A549 treated with CpdA at 1 μM for 4 hours (cell line): ENCODE measurements around the gene JUP. TPM values are rescaled to one million over a fixed set of nuclear protein-coding genes. Genes with fewer than 3 reads are reported as not detected.

ENCODE experiments used
- total RNA-seq: library from RNA; stranded (reverse); fragments of 200-300 nt; extraction: Qiagen RNA extraction; gene quantifications from 5 replicates; pipeline ENCODE4 v1.2.3, GENCODE V29; 2022; ENCODE audit warnings: low read depth

The JUP gene
- total RNA-seq: 84.4 to 128 TPM (median 119 TPM) in 5 replicates

GRCh38 chr17:41786227-41787020 lies at the start of gene JUP:
Gene JUP, minus strand, starts transcription at chr17:41786711. Its CDS starts 14,857 bp downstream, at chr17:41771854.

GRCh38 chr17:41835800-41836549 lies 49.5 kb upstream of the JUP start, which contains the start of gene NT5C3B:
Gene NT5C3B, minus strand, starts transcription at chr17:41836232. Its CDS starts 39 bp downstream, at chr17:41836193.

DNA sequence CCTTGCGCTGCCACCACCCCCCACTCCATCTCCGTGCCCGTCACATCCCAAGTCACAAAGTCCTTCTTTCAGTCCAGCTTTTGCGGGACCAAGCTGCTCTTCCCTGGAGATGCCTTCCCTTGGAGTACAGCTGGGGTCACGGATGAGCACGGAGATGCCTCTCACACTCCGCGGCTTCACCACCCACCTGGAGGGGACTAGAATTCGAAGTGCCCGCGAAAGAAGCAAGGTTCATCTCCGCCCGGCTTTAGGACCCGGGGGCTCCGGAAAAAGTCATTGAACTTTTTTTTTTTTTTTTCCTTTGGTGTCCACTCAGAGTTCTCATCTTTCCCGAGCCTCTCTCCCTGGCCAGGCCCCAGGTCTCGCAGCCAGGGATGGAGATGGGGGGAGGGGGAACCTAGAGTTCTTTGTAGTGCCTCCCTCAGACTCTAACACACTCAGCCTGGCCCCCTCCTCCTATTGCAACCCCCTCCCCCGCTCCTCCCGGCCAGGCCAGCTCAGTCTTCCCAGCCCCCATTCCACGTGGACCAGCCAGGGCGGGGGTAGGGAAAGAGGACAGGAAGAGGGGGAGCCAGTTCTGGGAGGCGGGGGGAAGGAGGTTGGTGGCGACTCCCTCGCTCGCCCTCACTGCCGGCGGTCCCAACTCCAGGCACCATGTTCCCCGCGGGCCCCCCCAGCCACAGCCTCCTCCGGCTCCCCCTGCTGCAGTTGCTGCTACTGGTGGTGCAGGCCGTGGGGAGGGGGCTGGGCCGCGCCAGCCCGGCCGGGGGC lies 26.1 kb upstream of the JUP start, which contains the start of gene FKBP10:
Gene FKBP10 (plus strand): TSS at position 624 of the 771 bp plus-strand sequence. CDS start 31 bp downstream, at position 655.

DNA sequence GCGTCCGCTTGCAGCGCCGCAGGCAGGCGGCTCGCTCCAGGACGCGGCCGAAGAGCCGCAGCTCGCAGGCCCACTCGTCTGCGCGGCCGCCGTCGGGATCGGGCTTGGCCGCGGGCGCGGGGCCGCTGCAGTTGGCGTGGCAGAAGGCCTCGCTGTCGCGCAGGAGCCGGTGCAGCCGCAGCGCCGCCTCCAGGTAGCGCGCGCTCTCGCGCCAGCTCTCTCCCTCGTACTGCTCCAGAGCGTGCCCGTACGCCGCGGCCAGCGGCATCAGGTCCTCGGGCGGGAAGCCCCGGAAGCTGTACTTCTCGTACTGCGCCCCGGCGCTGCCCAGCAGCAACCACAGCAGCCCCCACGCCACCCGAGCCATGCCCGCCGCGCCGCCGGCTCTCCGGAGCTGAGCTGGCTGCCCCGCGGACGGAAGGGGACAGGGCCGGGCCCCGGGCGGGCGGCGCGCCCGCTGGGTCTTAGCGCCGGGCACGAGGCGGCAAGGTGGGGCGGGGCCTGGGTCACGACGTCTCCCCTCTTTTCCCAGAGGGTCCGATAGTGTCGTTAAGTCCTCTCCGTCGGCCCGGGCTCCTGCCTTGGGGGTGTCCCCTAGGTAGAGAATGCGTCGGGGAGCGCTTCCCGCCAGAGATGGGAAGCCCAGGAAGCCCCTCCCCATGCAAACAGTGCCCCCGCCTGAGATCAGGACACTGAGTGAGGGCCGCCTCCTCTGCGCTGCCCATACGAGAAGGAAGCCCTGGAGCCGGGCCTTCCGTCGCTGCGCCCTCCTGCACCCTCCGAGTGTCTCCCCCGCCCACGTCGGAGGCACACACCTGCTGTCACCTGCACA lies 25.3 kb upstream of the JUP start, which contains the start of gene P3H4:
Gene P3H4 (minus strand): TSS at position 401 of the 832 bp plus-strand sequence. CDS start 34 bp downstream, at position 367.

GRCh38 chr17:41734139-41734948 lies 52.2 kb downstream of the JUP start, which contains the start of gene HAP1:
Gene HAP1, minus strand, starts transcription at chr17:41734643. Its CDS starts 9 bp downstream, at chr17:41734634.

DNA sequence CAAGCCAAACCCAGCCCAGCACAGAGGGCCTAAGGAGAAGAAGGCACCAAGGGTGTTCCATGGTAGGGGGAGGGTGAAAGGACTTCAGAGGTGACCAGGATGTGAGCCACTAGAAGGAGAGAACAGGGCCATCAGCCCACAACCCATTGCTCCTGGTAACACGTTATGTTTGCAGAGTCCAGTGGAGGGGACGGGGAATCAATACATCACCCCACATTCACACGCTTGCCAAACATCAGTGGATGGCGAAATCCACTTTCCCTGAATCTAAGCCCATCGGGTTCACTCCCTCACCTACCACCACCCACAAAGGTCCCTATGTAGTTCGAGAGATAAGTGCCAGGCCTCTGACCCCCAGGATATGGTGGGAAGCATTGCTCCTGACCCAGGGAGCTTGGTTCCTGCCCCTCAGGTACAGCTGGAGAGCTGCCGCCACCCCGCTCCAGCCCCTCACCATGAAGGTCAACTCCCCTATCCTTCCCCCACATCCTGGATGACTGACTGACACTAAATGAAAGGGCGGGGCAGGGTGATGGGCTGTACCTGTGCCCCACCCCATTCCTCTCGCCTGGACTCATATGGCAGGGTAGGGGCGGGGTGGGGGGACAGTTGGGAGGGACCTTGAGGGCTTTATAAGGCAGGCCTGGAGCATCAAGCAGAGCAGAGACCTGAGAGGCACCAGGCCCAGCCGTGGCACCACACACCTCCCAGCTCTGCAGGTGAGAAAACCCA lies 74.7 kb downstream of the JUP start, which contains the start of gene GAST:
Gene GAST (plus strand): TSS at position 663 of the 732 bp plus-strand sequence. CDS start 3,106 bp downstream, outside the sequence.

Other genes with a start within 250 kb of the JUP start
- not detected in 5 replicates for gene KRT9, start 214.7 kb downstream of the JUP start, total RNA-seq
- gene KRT14, start 199.8 kb downstream of the JUP start, total RNA-seq: 0.14 to 0.30 TPM (median 0.16 TPM) in 3 of 5 replicates, not detected in the others
- 0.43 to 0.96 TPM (median 0.73 TPM) in 5 replicates for gene KRT16, start 173.9 kb downstream of the JUP start, total RNA-seq
- 0.77 to 1.2 TPM (median 1.1 TPM) in 5 replicates for gene KRT17, start 162.1 kb downstream of the JUP start, total RNA-seq
- 1,218 to 1,665 TPM (median 1,423 TPM) in 5 replicates for gene EIF1, start 97.8 kb downstream of the JUP start, total RNA-seq
- gene GAST, start 74.4 kb downstream of the JUP start, total RNA-seq: 0.14 TPM in 1 of 5 replicates, not detected in the others
- gene HAP1, start 52.1 kb downstream of the JUP start, total RNA-seq: 1.2 to 1.9 TPM (median 1.7 TPM) in 5 replicates
- 28.2 to 40.1 TPM (median 37.2 TPM) in 5 replicates for gene P3H4, start 25.2 kb upstream of the JUP start, total RNA-seq
- 94.4 to 120 TPM (median 107 TPM) in 5 replicates for gene FKBP10, start 26.3 kb upstream of the JUP start, total RNA-seq
- gene NT5C3B, start 49.5 kb upstream of the JUP start, total RNA-seq: 100 to 115 TPM (median 113 TPM) in 5 replicates
- gene KLHL10, start 51.1 kb upstream of the JUP start, total RNA-seq: 0.03 TPM in 1 of 5 replicates, not detected in the others
- 2.2 to 4.6 TPM (median 2.8 TPM) in 5 replicates for gene KLHL11, start 78.7 kb upstream of the JUP start, total RNA-seq
- gene ACLY, start 132.2 kb upstream of the JUP start, total RNA-seq: 261 to 324 TPM (median 311 TPM) in 5 replicates
- 1.1 to 2.4 TPM (median 1.7 TPM) in 5 replicates for gene ODAD4, start 143.9 kb upstream of the JUP start, total RNA-seq
- gene CNP, start 180.1 kb upstream of the JUP start, total RNA-seq: 57.9 to 75.9 TPM (median 71.3 TPM) in 5 replicates
- 123 to 137 TPM (median 126 TPM) in 5 replicates for gene DNAJC7, start 230.7 kb upstream of the JUP start, total RNA-seq
- 45.2 to 51.0 TPM (median 46.7 TPM) in 5 replicates for gene NKIRAS2, start 233.4 kb upstream of the JUP start, total RNA-seq